Glutamatergic neuron (in vitro differentiated cells): Measurements from ENCODE around the gene TFCP2L1. TPM values are rescaled to one million over a fixed set of nuclear protein-coding genes. Genes with fewer than 3 reads are reported as not detected.

Experiments used
- DNase-seq: peaks from one replicate; pipeline ENCODE4 v3.0.0; 2022
- H3K27ac Mint-ChIP-seq: one replicate; pipeline ENCODE4 v1.8.0; 2020; ENCODE audit warnings: mild to moderate bottlenecking, mixed read lengths, inconsistent platforms; ENCODE audit not compliant: unreplicated experiment
- H3K27me3 Mint-ChIP-seq: one replicate; pipeline ENCODE4 v1.8.0; 2020; ENCODE audit warnings: mild to moderate bottlenecking, moderate library complexity, mixed read lengths, inconsistent platforms; ENCODE audit not compliant: unreplicated experiment
- H3K36me3 Mint-ChIP-seq: one replicate; pipeline ENCODE4 v1.8.0; 2020; ENCODE audit warnings: mild to moderate bottlenecking, mixed read lengths, inconsistent platforms; ENCODE audit not compliant: unreplicated experiment
- H3K4me1 Mint-ChIP-seq: one replicate; pipeline ENCODE4 v1.8.0; 2020; ENCODE audit warnings: mild to moderate bottlenecking, low read depth, mixed read lengths, inconsistent platforms; ENCODE audit not compliant: unreplicated experiment
- H3K4me3 Mint-ChIP-seq: one replicate; pipeline ENCODE4 v1.8.0; 2020; ENCODE audit warnings: mild to moderate bottlenecking, mixed read lengths, inconsistent platforms; ENCODE audit not compliant: unreplicated experiment
- H3K9me3 Mint-ChIP-seq: one replicate; pipeline ENCODE4 v1.8.0; 2020; ENCODE audit warnings: mild to moderate bottlenecking, moderate library complexity, mixed read lengths, inconsistent platforms; ENCODE audit not compliant: unreplicated experiment
- CTCF ChIP-seq: fragments of 200-600 bp; sonication (generic); IDR thresholded peaks from one replicate; pipeline ENCODE4 v1.5.0; 2021; ENCODE audit not compliant: partially characterized antibody, unreplicated experiment
- total RNA-seq: library from RNA; stranded (reverse); fragmentation: NEBNext Ultra II Directional; extraction: Animal tissue kit (Norgen Biotek cat#: 25700); gene quantifications from one replicate; pipeline ENCODE4 v1.2.1, GENCODE V29; 2021; ENCODE audit not compliant: unreplicated experiment

TFCP2L1 gene
- total RNA-seq, 1 donor from 2014 or later: 0.07 TPM

- no peak for DNase-seq
- Mint-ChIP-seq H3K4me1 (no peaks in the 10 kb centered on the region), H3K9me3 (no peaks in the 10 kb centered on the region), H3K27me3 (no peaks in the 10 kb centered on the region), H3K4me3 (no peak overlapping the region), H3K36me3 (no peaks in the 10 kb centered on the region), H3K27ac (no peak overlapping the region)
- no peak for TF ChIP-seq CTCF
Observed at GRCh38 chr2:121294881-121295840, 10.2 kb upstream of the TFCP2L1 start.

GRCh38 chr2:121293450-121294325, 8.7 kb upstream of the TFCP2L1 start:
- no peak for DNase-seq
- peaks cover 2% of the 10 kb centered on the region for H3K4me1 Mint-ChIP-seq
- no peaks in the 10 kb centered on the region for H3K9me3 Mint-ChIP-seq
- H3K4me3 Mint-ChIP-seq: no peak overlapping the region
- H3K27me3 Mint-ChIP-seq: no peaks in the 10 kb centered on the region
- TF ChIP-seq CTCF: no peak
- no peak overlapping the region for H3K27ac Mint-ChIP-seq
- no peaks in the 10 kb centered on the region for H3K36me3 Mint-ChIP-seq

- no peak overlapping the region for H3K4me3 Mint-ChIP-seq
- no peak overlapping the region for H3K27ac Mint-ChIP-seq
- H3K27me3 Mint-ChIP-seq: no peaks in the 10 kb centered on the region
- TF ChIP-seq CTCF: no peak
- no peak for DNase-seq
- peaks cover 10% of the 10 kb centered on the region for H3K4me1 Mint-ChIP-seq
- no peaks in the 10 kb centered on the region for H3K36me3 Mint-ChIP-seq
- H3K9me3 Mint-ChIP-seq: no peaks in the 10 kb centered on the region
Observed at GRCh38 chr2:121291251-121291580, 6.2 kb upstream of the TFCP2L1 start.

GRCh38 chr2:121289271-121289670, 4.3 kb upstream of the TFCP2L1 start:
- TF ChIP-seq CTCF: no peak
- Mint-ChIP-seq H3K27ac (no peak overlapping the region), H3K9me3 (no peaks in the 10 kb centered on the region), H3K4me1 (peaks cover 10% of the 10 kb centered on the region), H3K27me3 (peaks cover 2% of the 10 kb centered on the region), H3K4me3 (no peak overlapping the region), H3K36me3 (no peaks in the 10 kb centered on the region)
- no peak for DNase-seq
